Measurements from ENCODE around the gene LSM3.
A peak's percentile ranks its signal among the peaks of the same experiment; 100 is the strongest.

Gene LSM3

GRCh38 chr3:14201940-14202684, 23.5 kb downstream of the LSM3 start:
- DNase-seq: no peak

- no peak for DNase-seq
Measured at GRCh38 chr3:14202874-14203520, 24.4 kb downstream of the LSM3 start.

DNA sequence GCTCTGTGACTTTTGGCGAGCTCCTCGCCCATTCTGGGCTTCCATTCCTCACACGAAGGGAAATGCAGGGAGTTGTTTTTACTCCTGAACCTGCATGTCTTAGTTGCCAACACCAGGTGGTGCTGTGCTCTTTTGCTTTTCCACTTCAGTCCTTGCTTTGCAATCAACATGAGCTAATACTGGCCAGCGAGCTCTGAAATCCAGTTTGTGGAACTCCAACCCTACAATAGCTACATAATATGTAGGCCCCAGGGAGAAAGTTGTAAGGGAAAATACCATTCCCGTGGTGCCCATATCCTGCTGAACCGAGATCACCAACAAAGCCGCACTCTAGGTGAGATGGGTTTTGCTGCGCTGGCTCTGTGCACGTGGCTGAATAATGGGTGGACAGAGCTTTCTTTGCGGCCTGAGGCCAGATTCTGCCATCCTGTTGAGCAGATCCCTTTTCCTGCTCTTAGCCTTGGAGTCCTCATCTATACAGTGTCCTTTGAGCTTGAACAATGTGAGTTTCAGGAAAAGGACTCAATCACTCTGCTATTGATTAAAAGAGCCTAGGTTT, 25.0 kb downstream of the LSM3 start:
- DNase-seq: peak; percentile 36

DNA sequence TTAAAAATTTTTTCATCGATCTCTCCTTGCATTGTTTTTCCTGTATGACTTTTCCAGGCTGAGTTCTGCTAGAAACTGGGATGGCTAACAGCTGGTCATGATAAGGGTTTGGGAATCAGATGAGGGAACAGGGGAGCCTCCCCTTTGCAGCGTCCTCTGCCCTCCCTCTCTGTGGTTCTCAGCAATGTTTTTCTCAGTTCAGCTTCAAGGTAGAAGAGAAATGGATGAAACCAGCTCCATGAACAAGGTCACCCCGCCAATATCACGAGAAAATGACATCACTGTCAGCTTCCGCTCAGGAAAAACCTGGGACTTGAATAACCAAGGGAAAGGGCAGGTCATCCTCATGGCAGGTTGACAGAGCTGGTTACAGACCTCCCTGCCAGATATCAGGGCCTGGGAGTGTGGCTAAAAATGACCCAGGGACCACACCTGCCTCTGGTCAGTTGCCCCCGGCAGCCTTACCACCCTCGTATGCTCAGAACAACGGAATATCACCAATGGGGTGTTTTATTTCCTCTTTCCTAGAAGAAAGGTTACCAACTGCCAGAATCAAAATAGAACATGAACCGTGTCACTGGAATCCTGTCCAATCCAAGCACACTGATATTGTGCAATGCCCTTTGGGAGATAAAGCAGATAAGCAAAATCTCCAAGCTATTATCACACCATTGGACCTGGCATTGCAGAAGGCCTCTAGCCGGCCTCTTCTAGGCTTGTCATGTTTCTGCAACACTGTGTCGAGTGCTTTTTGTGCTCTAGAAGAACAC, 26.1 kb downstream of the LSM3 start:
- no peak for DNase-seq

DNA sequence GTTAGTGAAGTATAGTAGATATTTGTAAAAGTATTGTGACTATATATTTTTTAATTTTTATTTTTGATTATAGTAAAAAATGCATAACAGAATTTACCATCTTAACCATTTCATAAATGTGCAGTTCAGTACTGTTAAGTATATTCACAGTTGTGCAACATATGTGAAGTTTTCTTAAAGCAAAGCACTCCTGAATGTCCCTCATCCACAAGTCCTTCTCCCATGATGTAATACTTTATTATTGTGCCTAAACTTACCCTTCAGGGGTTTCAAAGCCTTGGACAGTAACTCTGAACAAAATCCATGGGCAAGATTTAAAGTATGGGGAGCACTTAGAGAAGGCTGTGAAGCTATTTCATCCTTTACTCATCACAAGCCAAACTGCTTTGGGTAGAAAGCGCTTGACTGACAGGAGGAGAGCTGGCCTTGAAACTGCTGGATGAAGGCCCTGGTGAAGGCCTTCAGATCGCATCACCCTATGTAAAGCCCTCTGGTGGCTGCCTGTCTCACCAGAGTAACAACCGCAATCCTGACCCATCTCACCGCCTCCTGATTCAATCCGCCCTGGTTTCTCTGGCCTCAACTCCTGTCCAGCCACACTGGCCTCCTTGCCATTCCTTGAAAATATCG, 28.0 kb downstream of the LSM3 start:
- no peak for DNase-seq

DNA sequence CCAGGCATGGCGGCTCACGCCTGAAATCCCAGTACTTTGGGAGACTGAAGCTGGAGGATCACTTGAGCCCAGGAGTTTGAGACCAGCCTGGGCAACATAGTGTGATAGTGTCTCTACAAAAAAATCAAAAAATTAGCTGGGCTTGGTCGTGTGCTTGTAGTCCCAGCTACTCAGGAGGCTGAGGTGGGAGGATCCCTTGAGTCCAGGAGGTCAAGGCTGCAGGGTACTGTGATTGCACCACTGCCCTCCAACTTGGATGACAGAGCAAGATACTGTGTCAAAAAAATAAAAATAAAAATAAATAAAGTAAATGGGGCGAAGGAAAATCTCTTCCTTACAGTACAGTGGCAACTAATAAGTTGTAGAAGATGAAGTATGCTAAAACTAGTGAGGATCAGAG, 29.6 kb downstream of the LSM3 start:
- no peak for DNase-seq

GRCh38 chr3:14208977-14209394, 30.4 kb downstream of the LSM3 start:
- no peak for DNase-seq

GRCh38 chr3:14209581-14210289, 31.1 kb downstream of the LSM3 start:
- DNase-seq: no peak

DNA sequence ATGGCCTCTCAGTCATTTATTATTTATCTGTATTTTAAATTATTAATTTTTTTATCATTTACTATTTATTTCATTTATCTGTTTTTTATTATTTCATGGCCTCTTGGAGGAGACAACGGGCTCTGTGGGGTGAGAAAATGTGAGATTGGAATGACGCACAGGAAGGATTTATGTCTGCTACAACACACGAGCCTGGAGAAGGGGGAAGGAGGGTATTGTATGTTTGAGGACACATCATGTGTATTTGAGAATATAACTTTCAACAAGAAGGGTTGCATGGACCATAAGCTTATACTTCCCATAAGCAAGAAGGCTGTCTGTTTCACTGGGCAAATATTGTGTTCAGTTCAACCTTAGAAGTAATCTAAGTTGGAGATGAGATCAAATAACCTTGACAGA, 31.7 kb downstream of the LSM3 start:
- no peak for DNase-seq

DNA sequence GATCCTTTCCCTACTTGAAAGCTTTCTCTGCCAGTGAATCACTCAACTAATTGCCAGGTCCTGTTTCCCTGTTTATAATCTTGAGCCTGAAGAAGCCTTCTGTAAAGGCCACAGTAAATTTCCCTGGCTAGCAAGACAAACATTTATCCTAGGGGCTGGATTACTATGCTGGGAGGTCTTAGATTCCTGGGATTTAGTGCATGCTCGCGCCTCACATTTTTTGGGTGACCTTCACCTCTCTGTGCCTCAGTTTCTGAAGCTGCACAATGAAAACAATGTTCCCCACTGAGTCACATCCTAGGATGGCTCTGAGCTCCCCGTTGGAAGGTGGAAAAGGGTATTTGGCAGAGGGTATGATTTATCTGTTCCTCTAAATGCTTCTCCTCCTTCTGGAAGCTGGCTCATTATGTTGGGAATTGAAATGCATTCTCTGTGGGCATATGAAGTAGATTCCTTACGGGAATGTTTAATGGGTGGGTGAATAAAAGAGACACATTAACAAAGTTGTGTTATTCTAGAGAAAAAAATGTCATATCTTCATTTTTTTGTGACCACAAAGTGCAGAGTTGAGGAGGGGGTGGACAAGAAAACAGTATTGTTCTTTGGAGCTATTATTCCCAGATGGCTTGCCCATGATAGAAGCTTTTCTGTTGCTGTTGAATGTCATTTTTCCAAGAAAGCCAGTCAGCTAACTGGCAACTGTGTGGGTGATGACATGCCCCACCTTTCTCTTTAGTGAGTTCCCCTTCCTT, 32.4 kb downstream of the LSM3 start:
- DNase-seq: no peak

- no peak for DNase-seq
Measured at GRCh38 chr3:14211621-14212020, 33.0 kb downstream of the LSM3 start.

- no peak for DNase-seq
Measured at GRCh38 chr3:14212032-14212431, 33.4 kb downstream of the LSM3 start.

DNA sequence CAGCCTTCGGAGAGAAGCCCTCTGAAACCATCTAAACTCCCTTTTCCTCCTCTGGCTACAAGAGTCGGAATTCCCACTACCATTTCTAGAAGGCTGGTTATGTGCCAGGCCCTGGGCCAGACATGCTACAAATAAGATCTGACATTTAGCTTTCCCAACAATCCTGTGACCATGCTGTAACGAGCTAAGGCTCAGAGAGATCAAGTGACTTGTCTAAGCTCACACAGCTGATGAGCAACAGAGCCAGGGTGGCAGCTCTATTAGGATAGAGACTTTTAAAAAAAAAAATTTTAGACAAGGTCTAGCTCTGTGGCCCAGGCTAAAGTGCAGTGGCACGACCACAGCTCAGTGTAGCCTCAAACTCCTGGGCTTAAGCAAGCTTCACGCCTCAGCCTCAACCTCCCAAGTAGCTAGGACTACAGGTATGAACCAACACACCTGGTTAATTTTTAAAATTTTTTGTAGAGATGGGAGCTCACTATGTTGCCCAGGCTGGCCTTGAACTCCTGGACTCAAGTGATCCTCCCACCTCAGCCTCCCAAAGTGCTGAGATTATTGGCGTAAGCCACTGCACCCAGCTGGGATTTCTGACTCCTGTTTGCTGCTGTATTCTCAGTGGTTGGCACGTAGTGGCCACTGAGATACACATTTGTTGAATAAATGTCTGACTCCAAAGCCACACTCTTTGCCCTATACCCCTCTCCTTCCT, 34.6 kb downstream of the LSM3 start:
- no peak for DNase-seq

- DNase-seq: no peak
Measured at GRCh38 chr3:14214764-14215163, 36.1 kb downstream of the LSM3 start.

DNA sequence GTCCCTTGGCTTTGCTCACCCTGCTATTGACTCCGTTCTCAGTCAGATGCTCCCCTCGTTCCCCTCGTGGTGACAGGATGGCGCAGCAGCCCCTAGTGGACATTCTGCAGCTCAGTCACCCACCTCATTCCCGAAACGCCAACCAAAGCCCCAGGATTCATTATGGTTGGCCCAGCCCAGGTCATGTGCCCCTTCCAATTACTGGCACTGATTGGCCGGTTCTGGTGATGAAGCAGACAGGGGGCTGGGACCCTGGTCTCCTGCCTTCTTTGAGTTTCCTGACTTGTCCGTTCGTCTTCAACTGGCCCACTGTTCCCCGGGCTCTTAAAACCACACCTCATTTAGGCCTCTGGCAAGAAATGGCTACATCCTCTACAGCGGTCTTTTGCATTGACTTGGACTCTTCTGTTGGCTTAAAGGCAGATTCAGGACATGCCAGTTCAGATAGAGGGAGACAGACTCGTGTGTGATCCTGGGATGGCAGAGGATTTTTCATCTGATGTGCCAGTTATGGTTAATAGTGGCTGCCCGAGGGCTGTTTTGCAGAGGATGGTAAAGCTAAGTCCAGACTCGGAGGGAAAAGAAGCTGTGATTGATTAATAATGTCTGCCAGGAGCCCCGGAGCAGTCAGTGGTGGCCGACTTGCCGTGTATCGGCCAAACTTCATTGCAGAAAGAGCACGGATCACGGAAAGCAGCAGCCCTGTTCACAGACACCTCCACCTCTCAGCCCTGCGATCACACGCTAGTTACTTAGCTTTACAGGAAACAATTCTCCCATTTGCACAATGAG, 37.8 kb downstream of the LSM3 start:
- no peak for DNase-seq

DNA sequence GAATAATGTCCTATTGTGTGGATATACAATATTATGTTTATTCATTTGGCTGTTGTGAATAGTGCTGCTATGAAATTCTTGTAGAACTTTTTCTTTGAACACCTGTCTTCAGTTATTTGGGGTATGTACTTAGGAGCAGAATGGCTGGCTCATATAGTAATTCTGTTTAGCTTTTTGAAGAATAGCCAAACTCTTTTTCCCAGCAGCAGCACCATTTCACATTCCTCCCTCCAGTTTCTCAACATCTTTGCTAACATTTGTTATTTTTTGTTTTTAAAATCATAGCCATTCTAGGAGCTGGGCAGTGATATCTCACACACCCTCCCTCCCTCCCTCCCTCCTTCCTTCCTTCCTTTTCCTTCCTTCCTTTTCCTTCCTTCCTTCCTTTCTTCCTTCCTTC, 39.7 kb downstream of the LSM3 start:
- no peak for DNase-seq

GRCh38 chr3:14220933-14221332, 42.3 kb downstream of the LSM3 start:
- no peak for DNase-seq

DNA sequence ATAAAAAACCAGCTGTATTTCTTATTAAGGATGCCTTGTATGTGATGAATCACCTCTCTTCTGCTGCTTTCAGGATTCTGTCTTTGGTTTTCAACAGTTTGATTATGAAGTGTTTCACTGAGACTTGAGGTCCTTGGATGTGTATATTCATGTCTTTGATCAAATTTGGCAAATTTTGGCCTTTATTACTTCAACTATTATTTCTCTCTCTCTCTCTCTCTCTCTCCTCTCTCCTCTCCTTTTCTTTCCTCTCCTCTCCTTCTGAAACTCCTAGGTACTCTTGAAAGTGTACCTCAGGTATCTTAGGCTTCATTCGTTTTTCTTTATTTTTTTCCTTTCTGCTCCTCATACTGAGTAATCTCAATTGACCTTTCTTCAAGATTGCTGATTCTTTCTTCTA, 43.3 kb downstream of the LSM3 start:
- no peak for DNase-seq

DNA sequence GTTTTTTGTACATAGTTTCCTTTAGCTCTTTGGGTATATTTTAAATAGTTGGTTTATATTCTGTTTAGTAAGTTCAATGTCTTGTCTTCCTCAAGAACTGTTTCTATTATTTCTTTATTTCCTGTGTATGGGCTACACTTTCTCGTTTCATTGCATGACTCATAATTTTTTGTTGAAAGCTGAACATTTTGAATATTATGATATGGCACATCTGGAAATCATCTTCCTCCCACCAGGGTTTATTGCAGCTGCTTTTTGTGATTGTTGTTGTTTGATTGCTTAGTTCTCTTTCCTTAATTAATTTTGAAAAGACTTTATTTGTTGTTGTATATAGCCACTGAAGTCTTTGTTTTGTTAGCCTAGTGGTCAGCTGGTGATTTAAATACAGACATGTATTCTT, 43.8 kb downstream of the LSM3 start:
- no peak for DNase-seq

DNA sequence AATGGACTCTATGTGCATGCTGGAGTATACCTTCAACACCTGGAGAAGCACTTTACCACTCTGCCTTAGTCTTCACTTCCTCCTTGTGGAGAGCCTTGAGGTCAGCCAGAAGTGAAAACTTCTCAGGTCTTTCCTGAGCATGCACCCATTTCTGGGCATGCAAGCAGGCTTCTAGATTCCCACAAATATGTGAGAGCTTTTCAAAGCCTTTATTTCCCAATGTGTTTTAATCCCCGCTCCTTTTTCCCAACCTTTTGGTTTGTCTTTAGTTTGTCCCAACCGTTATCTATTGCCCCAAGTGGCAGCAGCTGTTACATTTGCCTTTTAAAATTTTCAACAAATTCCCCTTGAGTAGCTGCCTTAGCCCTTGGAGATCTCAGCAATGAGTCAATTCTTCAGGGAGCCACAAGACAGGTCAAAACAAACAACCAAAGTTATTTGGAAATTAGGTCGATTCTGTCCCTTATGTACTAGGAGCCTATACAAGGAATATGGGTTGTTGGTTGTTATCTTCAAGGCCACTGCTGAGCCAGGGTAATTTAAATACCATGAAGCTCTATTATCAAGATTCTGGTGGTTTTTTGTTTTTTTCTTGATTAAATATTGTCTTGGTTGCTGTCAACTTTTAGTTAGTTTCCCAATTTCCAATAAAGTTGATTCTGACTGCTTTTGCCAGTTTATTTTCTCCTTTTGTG, 44.4 kb downstream of the LSM3 start:
- no peak for DNase-seq

Measured in NCI-H526 treated with DMSO at 0.1 percent for 48 hours (cell line).